H1 (cell line): ENCODE data around the gene PALD1. TPM values are rescaled to one million over a fixed set of nuclear protein-coding genes. Genes with fewer than 3 reads are reported as not detected.

ENCODE experiments used
- CHD2 ChIP-seq: IDR thresholded peaks from 2 replicates; pipeline ENCODE4 v1.6.1; 2012; ENCODE audit warnings: low read length, improper control_type of control experiment
- EP300 ChIP-seq, 2 experiments: IDR thresholded peaks; 1 replicate in 1 of 2; 2 replicates in 1 of 2; pipeline ENCODE4 v1.6.1; 2011 to 2012; ENCODE audit warnings: low read depth in 2 of 2, low read length in 2 of 2, mild to moderate bottlenecking in 2 of 2, borderline replicate concordance in 1 of 2, inconsistent platforms in 1 of 2, moderate library complexity in 1 of 2
- HDAC2 ChIP-seq, 2 experiments: fragments of 300-600 bp in 1 of 2; sonication (generic) in 1 of 2; IDR thresholded peaks; 2 replicates each; pipeline ENCODE4 v1.6.1; 2011 to 2012; ENCODE audit warnings: low read depth in 2 of 2, low read length in 2 of 2, mild to moderate bottlenecking in 2 of 2, moderate library complexity in 2 of 2, borderline replicate concordance in 1 of 2, inconsistent platforms in 1 of 2
- NANOG ChIP-seq: IDR thresholded peaks from 2 replicates; pipeline ENCODE4 v1.6.1; 2011; ENCODE audit warnings: low read length, low read depth, mild to moderate bottlenecking, inconsistent platforms; ENCODE audit not compliant: insufficient read depth, poor library complexity, severe bottlenecking
- SP2 ChIP-seq: IDR thresholded peaks from 2 replicates; pipeline ENCODE4 v1.6.1; 2012; ENCODE audit warnings: mild to moderate bottlenecking, low read length, inconsistent platforms
- polyA plus RNA-seq, 7 experiments: library from polyadenylated mRNA; depleted of rRNA in 3 of 7; stranded (reverse) in 5 of 7; unstranded in 2 of 7; fragments of >200 nt in 5 of 7; fragments of 200-250 nt in 2 of 7; gene quantifications; 1 replicate in 5 of 7; 2 replicates in 1 of 7; 4 replicates in 1 of 7; pipeline versions ENCODE4 v1.2.1 to v1.2.3, GENCODE V29; 2011 to 2013; ENCODE audit warnings: missing spikeins in 2 of 7, mixed read lengths in 2 of 7
- total RNA-seq: library from RNA; stranded (reverse); fragmentation: NEBNext Ultra II Directional; extraction: Animal tissue kit (Norgen Biotek cat#: 25700); gene quantifications from 2 replicates; pipeline ENCODE4 v1.2.1, GENCODE V29; 2021

The PALD1 gene
- total and polyA plus RNA-seq, 2 of the 8 experiments (the other 6 are each of a cell fraction or from before 2014, with no cell fraction given): 13.3 to 32.8 TPM

DNA sequence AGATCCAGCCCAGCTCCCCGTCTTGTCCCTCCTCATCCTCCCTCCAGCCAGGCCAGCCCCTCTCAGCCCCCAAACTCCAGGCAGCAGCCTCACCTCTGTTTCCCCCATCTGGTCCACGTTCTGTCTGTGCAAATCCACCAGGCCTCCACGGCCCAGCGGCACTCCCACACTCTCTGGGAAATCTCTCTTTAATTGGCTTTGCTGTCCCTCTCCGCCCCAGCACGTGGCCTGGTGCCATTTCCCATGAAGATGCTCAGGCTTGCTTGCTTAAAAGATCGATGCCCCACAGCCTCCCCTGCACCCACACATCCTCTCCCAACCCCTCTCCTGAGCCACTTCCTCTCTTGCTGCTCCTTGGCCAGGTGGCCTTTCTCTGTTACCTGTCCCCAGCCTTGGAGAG is 84.7 kb downstream of the PALD1 start (continued):
- TF ChIP-seq EP300 (IDR thresholded peaks at IDR 0.05; ENCODE audit: borderline replicate concordance in 1 of 2, low read depth in 2 of 2, low read length in 2 of 2) (no peak), NANOG (no peak), HDAC2 (IDR thresholded peaks at IDR 0.05; ENCODE audit: borderline replicate concordance in 1 of 2, low read depth in 2 of 2, low read length in 2 of 2) (no peak), SP2 (no peak), CHD2 (no peak)
